Fibroblast of peridontal ligament (primary cell): ENCODE data around the gene WFS1.

Experiments
- DNase-seq: peaks from one replicate; pipeline ENCODE4 v3.0.0-alpha.2; 2010; ENCODE audit errors: extremely low read depth

Gene WFS1

DNA sequence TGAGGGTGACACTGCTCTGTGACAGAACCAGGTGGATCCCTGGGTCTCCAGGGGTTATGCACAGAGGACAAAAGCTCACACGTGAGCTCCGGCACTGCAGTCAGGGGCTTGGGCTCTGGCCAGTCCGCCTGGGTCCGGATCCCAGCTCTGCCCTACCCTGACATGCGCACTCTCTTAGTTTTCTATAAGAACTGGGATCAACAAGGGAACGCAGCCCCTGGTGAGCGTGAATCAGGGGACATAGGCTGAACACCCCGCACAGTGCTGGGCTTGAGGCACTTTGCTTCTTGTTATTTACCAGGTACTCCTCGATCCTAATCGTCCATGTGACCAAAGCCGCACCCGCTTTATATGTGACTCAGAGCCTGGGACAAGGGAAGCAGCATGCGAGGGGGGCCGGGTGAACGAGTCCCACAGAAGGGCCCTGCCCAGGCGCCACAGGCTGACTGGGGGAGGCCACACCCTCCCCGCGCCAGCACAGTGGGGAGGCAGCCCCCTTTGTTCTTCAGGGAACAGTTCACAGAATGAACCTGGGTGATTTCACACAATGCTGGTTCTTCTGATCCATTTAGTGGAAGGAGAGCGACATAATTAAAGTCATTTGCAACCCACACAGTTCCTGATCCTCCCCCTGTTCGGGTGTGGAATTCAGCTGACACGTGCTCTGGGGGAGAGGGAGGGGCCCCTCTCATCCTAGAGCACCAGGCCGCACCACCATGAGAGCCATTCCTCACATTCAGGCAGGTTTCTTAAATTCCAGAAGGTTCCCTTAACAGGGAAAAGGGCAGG, 55.5 kb downstream of the WFS1 start:
- DNase-seq, result no peak

DNA sequence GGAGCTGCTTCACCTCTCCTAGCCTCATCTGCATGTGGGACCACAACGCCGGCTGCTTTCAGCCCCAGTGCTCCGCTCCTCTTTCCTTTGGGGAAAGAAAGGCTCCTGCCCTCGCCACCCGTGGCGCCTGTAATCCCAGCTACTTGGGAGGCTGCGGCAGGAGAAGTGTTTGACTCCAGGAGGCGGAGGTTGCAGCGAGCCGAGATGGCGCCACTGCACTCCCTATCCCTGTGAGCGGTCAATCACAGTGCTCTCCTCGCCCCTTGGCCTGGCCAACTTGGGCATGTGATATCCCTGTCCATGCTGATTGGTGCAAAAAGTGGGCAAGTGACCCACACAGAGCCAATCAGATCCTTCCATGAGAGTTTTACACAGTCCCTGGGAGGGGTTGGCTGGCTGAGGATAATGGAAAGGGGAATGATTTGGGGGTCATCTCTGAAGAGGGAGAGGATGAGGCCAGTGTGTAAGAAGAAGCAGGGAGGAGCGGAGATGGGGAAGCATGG, 56.2 kb downstream of the WFS1 start:
- no peak for DNase-seq

DNA sequence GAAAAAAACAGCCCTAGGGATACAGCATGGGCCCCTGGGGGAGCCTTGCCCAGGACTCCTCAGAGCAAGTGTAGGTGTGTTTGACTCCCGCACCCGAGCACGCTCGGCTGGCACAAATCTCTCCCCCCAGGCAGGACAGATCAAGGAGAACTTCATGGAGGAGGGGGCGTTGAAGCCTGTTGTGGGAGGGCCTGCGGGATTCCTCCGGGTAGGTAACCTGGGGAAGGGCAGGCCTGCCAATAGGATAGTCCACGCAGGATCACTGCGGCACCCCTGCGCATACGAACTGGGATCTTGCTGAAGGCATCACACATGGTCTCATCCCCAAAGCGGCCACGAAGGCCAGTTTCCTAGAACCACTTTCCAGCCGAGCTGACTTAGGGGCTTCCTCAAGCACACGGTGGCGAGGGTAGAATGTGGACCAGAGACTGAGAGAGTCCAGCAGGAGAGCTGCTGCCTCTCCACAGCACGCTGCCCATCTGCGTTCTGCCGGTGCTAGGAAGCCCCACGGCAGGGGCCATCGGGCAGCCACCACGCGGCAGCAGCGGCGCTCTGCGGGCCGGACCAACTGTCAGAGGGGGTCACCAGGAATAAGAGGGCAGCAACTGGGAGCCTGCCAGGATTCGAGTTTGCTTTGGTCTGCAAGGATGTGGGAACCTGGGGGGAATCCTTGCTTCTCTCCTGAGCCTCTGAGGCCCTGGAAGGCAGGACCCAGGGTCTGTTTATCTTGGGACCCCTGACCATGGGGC, 56.8 kb downstream of the WFS1 start:
- DNase-seq, result no peak

DNA sequence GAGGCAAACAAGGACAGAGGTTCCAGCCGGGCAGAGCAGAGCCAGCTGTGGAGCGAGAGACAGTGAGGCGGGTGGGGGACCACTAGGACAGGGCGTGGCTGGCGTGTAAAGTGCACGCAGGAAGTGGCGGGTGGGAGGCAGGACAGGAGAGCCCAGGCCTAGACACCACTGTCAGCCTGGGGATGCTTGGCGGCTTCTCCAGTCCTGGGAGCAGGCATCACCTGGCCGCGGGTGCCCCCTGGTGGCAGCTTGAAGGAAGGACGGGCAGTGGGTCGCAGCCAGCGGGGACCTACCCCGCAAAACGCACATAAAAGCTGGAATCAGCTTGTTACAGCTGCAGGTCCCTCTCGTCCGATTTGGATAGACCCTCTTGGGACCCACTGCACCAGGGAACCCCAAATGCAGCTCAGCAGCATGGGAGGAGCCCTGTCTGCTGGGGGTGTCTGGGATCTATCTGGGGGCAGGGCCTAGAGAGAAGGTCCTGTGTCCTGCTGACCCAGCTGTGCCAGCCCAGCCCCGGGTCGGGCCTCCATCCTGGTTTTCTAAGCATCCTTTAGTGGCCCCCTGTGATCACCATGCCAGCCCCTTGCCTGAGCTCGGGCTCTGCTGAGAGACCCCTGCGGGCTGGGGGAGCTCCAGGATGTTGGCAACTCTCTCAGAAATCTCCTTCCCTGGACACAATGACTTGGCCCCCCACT, 57.7 kb downstream of the WFS1 start:
- peak; percentile 55 for DNase-seq

DNA sequence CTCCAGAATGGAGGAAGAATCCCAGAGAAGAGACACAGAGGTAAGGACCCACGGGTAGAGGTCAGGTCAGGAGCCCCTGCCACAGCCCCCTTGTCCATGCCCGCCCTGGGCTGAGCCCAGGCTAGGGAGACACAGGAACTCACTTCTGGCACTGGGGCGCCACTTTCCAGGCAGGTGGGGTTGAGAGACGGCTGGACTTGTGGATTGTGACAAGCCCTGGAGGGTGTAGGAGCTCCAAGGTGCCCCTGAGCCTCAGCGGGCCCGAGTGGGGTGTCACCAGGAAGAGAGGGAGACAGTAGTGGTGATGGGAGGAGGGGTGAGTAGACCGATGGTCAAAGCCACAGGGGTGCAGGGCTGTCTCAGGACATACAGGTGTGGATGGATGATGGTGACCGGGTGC, 58.9 kb downstream of the WFS1 start:
- no peak for DNase-seq

DNA sequence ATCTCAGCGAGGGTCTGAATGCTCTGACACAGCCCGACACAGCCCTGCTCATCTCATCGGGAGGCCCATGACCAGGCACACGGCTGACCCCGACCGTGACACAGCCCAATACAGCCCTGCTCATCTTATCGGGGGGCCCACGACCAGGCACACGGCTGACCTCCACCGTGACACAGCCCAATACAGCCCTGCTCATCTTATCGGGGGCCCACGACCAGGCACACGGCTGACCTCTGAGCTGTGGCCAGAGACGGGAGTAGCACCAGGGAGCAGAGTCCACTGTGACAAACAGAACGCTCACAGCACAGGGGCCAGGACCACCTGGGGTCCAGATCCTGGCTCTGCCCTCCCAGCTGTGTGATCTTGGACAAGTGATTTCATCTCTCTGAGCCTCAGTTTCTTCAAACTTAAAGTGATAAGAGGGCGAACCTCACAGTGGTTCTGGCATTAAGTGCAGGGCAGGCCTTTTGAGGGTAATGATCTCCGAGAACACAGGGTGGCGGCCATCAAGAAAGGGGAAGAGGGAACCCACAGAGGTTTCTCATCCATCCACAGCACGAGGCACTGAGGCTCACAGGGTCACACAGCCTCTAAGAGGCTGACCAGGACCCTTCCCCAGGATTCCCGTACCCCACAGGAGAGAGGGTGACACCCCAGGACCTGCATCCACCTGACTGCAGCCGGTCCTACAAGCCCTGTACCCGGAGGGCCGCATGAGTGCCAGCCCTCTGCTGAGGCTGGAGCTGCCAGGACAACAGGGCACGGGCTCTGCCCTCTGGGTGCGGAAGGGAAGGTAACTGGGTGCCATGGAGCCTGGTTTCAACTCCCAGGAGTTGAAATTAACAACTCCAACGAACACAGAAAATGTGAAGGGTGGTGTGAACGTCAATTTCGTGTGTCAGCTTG, 60.1 kb downstream of the WFS1 start:
- no peak for DNase-seq

DNA sequence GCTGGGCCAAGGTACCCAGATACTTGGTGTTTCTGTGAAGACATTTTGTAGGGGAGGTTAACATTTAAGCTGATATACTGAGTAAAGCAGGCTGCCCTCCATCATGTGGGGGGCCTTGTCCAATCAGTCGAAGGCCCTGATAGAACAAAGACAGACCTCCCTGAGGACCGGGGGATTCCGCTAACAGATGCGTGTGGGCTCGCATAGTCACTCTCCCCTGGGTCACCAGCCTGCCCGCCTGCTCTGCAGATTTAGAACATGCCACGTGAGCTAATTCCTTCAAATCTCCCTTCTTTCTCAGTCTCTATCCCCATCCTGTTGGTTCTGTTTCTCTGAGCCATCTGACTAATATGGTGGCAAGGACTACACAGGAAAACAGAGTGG, 60.7 kb downstream of the WFS1 start:
- no peak for DNase-seq

DNA sequence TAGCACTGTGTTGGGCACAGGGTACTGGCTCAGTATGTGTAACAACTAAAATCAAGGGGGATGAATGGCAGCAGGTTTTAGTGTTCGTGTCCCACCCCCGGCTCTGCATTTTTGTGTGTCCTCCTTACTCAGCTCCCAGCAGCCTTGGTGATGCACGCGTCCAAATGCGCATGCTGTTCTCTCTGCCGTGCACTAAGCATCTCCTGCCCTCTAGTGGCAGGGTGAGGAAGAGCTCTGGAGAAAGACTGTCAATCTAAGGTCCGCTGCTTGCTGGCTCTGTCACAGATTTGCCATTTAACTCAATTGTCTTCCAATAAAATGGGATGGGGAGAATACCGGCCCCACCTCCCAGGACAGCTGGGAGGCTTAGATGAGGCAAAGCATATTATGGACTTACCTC, 61.4 kb downstream of the WFS1 start:
- DNase-seq, result no peak

DNA sequence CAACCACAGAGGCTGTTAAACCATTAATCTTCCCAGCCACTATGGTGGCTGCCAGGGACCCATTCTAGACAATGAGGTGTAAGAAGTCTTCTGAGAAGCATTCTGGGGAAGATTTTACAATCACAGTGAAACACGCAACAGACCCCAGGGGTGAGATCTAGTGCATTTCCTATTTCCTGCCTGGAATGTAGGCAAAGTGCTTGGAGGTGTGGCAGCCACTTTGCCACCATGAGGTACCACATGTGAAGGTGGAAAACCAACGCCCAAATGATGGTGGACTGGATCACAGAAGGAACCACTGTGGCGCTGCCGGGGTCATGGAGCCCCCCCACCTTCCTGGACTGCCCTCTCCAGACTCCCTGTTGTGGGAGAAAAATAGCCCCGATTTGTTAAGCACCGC, 61.8 kb downstream of the WFS1 start:
- no peak for DNase-seq

DNA sequence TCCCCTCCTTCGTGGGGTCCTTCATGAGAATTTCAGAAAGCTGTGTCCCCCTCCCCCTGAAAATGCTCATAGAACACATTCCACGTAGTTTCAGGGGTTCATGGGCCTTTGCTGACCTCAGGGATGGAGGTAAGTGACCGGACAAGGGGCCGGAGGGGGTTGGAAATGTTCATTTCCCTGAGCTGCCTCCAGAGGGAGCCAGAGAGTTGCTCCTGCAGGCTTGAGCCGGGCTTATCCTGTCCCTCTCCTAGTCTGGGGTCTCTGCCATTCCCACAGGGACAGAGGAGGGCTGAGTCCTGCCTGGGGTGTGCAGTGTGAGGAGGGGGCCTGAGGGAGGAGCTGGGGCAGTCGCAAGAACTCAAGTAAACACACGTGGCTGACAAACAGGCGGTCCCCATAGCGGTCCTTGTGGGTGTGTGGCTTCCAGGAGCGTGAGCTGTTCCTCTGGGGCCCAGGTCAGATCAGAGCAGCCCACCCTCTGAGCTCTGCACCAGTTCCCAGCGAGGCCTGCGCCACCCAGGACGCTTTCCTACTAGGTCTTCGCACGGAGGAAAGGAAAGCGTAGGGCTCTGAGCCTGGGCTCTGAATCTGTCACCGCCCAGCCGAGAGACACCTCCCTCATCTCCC, 62.5 kb downstream of the WFS1 start:
- DNase-seq, result peak; percentile 16

DNA sequence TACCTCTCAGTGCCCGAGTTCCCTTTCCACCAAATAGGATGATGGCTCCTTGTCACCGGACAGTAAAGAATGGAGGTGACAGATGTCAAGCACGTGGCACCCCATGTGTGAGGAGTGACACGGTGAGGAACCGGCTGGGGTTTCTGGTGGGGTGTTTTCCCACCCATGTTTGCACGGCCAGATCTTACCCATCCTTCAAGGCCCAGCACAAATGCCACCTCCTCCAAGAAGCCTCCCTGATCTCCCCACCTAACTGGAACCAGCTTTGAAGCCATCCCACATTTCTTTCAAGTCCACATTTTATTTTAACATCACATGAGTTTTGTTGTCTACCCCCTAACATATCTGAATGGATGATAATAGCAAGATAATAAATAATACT, 63.0 kb downstream of the WFS1 start:
- DNase-seq, result no peak

DNA sequence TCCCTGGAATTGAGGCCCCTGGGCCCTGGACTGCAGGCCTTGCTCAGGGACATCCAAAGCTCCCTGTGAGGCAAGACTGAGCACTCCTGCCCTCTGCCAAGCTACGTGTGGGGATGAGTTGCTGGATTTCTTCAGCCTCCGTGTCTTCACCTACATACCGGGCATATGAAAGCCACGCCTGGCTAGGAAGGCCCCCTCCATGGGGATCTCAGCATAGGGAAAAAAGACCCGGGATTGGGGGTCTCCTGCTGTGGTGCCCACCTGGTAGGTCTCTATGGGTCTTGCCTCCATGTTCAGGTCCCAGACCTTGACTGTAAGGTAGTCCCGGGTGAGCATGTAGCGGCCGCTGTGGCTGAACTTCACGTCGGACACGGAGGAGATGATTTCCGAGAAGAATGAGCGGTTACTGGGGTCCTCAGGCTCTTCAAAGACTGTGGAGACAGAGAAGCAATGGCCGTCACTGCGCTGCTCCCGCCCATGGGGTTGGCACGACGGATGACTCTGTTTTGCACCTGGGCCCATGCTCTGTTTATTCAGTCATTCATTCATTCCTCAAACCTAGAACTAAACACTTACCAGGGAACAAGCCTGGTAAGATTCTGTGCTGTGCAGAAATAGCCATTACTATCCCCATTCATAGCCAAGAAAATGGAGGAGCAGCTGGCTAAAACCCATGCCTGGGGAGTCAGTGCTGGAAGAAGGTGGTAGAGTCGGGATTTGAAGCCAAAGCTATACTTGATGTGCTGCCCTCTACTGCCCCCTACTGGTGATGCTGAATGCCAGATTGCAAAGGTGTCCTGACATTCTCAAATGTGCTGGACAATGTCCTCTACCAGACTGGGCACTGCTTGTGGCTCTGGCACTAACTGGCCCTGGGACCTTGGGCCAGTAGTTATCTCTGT, 63.9 kb downstream of the WFS1 start:
- DNase-seq, result no peak

DNA sequence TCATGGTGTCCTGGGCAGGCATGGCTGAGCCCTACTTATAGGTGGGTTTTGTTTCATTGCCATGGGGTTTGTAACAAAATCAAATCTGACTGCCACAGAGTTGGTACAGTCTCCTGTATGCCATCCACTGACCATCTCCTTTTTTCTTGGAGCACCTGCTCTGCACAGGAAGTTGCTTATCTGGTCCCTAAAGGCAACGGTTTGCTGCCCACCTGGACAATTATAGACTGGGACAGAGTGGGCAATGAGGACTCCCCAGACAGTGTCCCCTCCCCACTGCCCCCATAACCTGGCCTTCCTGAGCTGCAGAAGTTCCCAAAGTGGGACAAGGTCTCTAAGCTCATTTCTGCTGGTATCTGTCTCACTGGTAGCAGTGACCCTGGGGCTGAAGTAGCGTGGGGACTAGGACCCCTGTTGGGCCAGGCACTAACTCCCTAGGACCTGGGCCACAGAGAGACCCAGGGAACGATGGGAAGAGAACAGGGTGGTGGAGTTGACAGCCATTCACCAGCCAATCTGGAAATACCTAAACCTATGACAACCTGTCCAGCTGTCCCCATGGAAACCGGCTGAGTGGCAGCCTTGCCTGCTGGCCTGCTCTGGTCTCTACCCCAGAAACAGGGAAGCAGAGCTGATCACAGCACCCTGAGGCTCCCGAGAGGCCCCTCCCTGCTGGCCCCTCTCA, 64.7 kb downstream of the WFS1 start:
- DNase-seq, result no peak

DNA sequence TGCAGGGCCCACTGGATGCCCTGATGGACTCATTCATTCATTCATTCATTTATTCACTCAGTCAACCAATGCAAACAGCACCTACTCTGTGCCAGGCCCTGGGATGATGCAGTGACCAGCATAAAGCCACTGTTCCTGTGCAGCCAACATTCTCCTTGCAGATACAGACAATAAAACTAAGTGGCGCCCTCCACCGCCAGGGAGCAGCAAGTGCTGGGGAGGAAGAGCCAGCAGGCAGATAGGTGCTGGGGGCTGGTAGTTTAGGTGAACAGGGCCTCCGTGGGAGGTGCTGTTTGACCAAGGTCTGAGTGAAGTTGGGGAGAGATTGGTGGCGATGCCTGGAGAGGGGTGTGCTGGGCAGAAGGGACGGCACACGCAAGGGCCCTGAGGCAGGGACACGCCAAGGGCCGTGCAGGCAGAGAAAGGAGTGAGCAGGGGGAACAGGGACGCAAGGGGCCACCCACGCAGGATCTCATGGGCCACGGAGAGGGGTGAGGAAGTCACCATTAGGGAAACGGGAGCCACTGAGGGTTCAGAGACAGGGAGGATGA, 65.5 kb downstream of the WFS1 start:
- DNase-seq, result no peak

DNA sequence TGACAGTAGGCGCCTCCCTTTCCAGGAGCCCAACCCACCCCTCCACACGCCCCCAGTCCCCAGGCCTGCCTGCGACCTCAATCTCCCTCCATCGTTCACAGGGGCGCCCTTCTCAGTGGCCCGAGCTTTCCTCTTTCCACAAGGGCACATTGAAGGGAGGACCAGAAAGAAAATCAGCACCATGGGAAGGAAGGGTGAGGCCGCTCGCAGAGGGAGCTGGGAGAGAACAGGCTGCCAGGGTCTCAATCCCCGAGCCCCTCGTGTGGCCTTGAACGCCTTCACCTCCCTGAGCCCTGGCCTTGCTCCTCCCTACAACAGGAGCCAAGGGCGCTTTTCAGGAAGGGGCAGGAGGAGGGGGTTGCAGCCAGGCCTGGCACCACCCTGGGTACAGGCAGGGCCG, 66.5 kb downstream of the WFS1 start:
- no peak for DNase-seq

DNA sequence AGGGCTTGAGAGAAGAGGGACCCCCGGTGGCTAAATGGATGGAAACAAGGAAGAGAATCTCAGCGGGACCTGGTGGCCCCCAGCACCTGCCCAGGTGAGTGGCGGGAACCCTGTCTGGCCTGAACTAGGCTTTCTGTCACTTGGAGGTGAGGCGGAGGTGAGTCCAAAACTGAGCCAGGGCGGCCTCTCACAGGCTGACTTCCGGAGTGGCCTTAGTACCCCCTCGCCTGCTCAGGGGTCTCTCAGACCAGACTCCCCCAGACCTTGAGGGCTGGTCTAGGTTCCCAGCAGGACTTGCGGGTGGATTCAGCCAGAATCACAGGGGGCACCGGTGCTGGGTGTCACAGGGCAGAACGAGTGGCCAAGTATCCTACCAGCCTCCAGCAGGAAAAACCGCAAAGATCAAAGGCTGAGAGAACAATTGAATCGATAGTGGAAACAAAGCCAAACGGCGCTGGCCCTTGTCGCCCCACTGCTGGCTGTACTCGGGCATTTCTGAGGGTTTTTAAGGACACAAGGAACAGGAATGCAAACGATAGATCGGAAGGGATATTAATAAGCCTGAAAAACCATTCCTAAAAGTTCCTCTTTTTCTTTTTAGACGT, 67.8 kb downstream of the WFS1 start:
- DNase-seq, result no peak

DNA sequence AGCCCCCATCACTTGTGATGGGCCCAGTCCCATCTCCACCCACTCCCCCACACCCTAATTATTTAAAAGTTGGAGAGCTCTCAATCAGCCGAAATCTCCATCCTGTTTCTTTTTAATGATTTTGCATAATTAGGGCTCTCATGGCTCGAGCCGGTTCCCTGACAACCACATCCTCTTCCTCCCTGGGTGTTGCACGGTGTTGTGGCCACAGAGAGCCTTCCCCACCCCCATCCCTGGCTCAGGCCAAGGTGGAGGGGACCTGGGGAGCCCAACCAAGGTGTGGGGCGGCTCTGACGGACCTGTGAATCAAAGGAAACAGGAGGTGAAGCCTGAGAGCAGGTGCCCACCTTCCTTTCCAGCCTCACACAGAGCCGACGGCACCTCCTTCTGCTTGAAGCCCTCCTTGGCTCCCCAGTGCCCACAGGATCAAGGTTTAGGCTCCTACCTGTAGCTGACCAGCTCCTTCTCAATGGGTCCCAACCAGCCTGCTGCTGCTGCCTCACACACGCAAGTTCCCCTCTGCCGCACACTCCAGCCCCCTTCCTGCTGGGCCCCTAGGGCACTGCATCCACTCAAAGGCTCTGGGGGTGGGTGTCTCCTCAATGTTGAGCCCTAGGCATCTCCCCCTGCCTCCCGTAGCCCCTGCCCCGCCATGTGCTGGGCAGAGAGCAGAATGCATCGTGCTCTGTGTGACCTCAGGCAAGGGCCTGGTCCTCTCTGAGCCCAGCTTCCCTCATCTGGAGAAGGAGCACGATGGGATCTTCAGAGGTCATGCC, 68.7 kb downstream of the WFS1 start:
- no peak for DNase-seq
